Skeletal muscle satellite cell (primary cell): ENCODE results near the gene CTSW.

Experiments used
- H3K27me3 ChIP-seq: 2 replicates; pipeline ENCODE4 v1.7.0; 2013; ENCODE audit warnings: low read length; ENCODE audit not compliant: control insufficient read depth, insufficient read depth
- H3K36me3 ChIP-seq: 2 replicates; pipeline ENCODE4 v1.7.0; 2013; ENCODE audit warnings: mild to moderate bottlenecking, control low read depth, low read length; ENCODE audit not compliant: insufficient read depth
- H3K4me1 ChIP-seq: 2 replicates; pipeline ENCODE4 v1.7.0; 2013; ENCODE audit warnings: low read length; ENCODE audit not compliant: control insufficient read depth, insufficient read depth
- H3K4me2 ChIP-seq: 2 replicates; pipeline ENCODE4 v1.7.0; 2013; ENCODE audit warnings: mild to moderate bottlenecking, low read length
- H3K4me3 ChIP-seq: 2 replicates; pipeline ENCODE4 v1.7.0; 2013; ENCODE audit warnings: low read length
- H3K9ac ChIP-seq: 2 replicates; pipeline ENCODE4 v1.7.0; 2013; ENCODE audit warnings: mild to moderate bottlenecking, low read depth, low read length, moderate library complexity
- H3K9me3 ChIP-seq: replicated peaks from 2 replicates; pipeline ENCODE4 v1.7.0; 2013; ENCODE audit warnings: mild to moderate bottlenecking, control low read depth, low read length

CTSW gene

GRCh38 chr11:65903068-65903481 lies 23.4 kb downstream of the CTSW start:
- Histone ChIP-seq H3K4me1 (peaks cover 48% of the 10 kb centered on the region), H3K4me3 (peak overlapping the region; percentile 53), H3K27me3 (no peaks in the 10 kb centered on the region)

GRCh38 chr11:65903715-65904114 lies 24.1 kb downstream of the CTSW start:
- peak overlapping the region; percentile 50 for H3K4me3 ChIP-seq
- H3K27me3 ChIP-seq: no peaks in the 10 kb centered on the region
- no peaks in the 10 kb centered on the region for H3K9me3 ChIP-seq
- H3K9ac ChIP-seq: peak overlapping the region; percentile 65
- peak overlapping the region; percentile 77 for H3K4me2 ChIP-seq
- peaks cover 48% of the 10 kb centered on the region for H3K4me1 ChIP-seq
- H3K36me3 ChIP-seq: peaks cover 10% of the 10 kb centered on the region

More at GRCh38 chr11:65903068-65903481, 23.4 kb downstream of the CTSW start:
- peaks cover 16% of the 10 kb centered on the region for H3K36me3 ChIP-seq
- H3K4me2 ChIP-seq: peak overlapping the region; percentile 77
- H3K9ac ChIP-seq: peak overlapping the region; percentile 75
- no peaks in the 10 kb centered on the region for H3K9me3 ChIP-seq

- H3K4me3 ChIP-seq: no peak overlapping the region
- peaks cover 53% of the 10 kb centered on the region for H3K4me1 ChIP-seq
- no peak overlapping the region for H3K4me2 ChIP-seq
- H3K27me3 ChIP-seq: no peaks in the 10 kb centered on the region
- no peaks in the 10 kb centered on the region for H3K9me3 ChIP-seq
- no peak overlapping the region for H3K9ac ChIP-seq
- no peaks in the 10 kb centered on the region for H3K36me3 ChIP-seq
Measured at GRCh38 chr11:65906602-65907001, 27.0 kb downstream of the CTSW start.

GRCh38 chr11:65907878-65908277 lies 28.2 kb downstream of the CTSW start:
- Histone ChIP-seq H3K36me3 (no peaks in the 10 kb centered on the region), H3K4me1 (peaks cover 53% of the 10 kb centered on the region), H3K9ac (no peak overlapping the region), H3K4me3 (no peak overlapping the region), H3K4me2 (no peak overlapping the region), H3K9me3 (no peaks in the 10 kb centered on the region), H3K27me3 (no peaks in the 10 kb centered on the region)

- Histone ChIP-seq H3K9ac (peak overlapping the region; percentile 76), H3K36me3 (peaks cover 3% of the 10 kb centered on the region), H3K4me3 (peak overlapping the region; percentile 32), H3K27me3 (no peaks in the 10 kb centered on the region), H3K9me3 (no peaks in the 10 kb centered on the region), H3K4me2 (peak overlapping the region; percentile 57), H3K4me1 (peaks cover 72% of the 10 kb centered on the region)
Measured at GRCh38 chr11:65911682-65912568, 32.3 kb downstream of the CTSW start.

GRCh38 chr11:65912845-65913244 lies 33.2 kb downstream of the CTSW start:
- Histone ChIP-seq H3K4me3 (no peak overlapping the region), H3K9me3 (no peaks in the 10 kb centered on the region), H3K36me3 (peaks cover 12% of the 10 kb centered on the region), H3K27me3 (no peaks in the 10 kb centered on the region), H3K4me1 (peaks cover 78% of the 10 kb centered on the region), H3K9ac (peak overlapping the region; percentile 76), H3K4me2 (peak overlapping the region; percentile 19)

- peaks cover 18% of the 10 kb centered on the region for H3K36me3 ChIP-seq
- no peaks in the 10 kb centered on the region for H3K9me3 ChIP-seq
- H3K9ac ChIP-seq: peak overlapping the region; percentile 79
- H3K4me2 ChIP-seq: peak overlapping the region; percentile 74
- no peaks in the 10 kb centered on the region for H3K27me3 ChIP-seq
- peaks cover 79% of the 10 kb centered on the region for H3K4me1 ChIP-seq
- H3K4me3 ChIP-seq: peak overlapping the region; percentile 42
Measured at GRCh38 chr11:65915101-65915820, 35.6 kb downstream of the CTSW start.

- Histone ChIP-seq H3K9me3 (no peaks in the 10 kb centered on the region), H3K4me2 (peak overlapping the region; percentile 95), H3K27me3 (no peaks in the 10 kb centered on the region), H3K36me3 (peaks cover 24% of the 10 kb centered on the region), H3K4me1 (peaks cover 79% of the 10 kb centered on the region), H3K4me3 (peak overlapping the region; percentile 87), H3K9ac (peak overlapping the region; percentile 98)
Measured at GRCh38 chr11:65915821-65916251, 36.2 kb downstream of the CTSW start.

- H3K4me2 ChIP-seq: peak overlapping the region; percentile 95
- H3K4me3 ChIP-seq: peak overlapping the region; percentile 87
- no peaks in the 10 kb centered on the region for H3K9me3 ChIP-seq
- H3K9ac ChIP-seq: peak overlapping the region; percentile 98
- peaks cover 28% of the 10 kb centered on the region for H3K36me3 ChIP-seq
- peaks cover 76% of the 10 kb centered on the region for H3K4me1 ChIP-seq
- H3K27me3 ChIP-seq: no peaks in the 10 kb centered on the region
Measured at GRCh38 chr11:65916391-65916790, 36.8 kb downstream of the CTSW start.

GRCh38 chr11:65917077-65917433 lies 37.4 kb downstream of the CTSW start:
- Histone ChIP-seq H3K36me3 (peaks cover 33% of the 10 kb centered on the region), H3K4me1 (peaks cover 73% of the 10 kb centered on the region), H3K4me2 (peak overlapping the region; percentile 95), H3K9ac (peak overlapping the region; percentile 98), H3K4me3 (peak overlapping the region; percentile 87), H3K27me3 (no peaks in the 10 kb centered on the region), H3K9me3 (no peaks in the 10 kb centered on the region)

- H3K4me3 ChIP-seq: peak overlapping the region; percentile 87
- no peaks in the 10 kb centered on the region for H3K27me3 ChIP-seq
- H3K9me3 ChIP-seq: no peaks in the 10 kb centered on the region
- peaks cover 39% of the 10 kb centered on the region for H3K36me3 ChIP-seq
- H3K4me1 ChIP-seq: peaks cover 70% of the 10 kb centered on the region
- peak overlapping the region; percentile 98 for H3K9ac ChIP-seq
- H3K4me2 ChIP-seq: peak overlapping the region; percentile 95
Measured at GRCh38 chr11:65917434-65918210, 38.0 kb downstream of the CTSW start.
